ENCODE measurements around the gene MYL12B.

DNA sequence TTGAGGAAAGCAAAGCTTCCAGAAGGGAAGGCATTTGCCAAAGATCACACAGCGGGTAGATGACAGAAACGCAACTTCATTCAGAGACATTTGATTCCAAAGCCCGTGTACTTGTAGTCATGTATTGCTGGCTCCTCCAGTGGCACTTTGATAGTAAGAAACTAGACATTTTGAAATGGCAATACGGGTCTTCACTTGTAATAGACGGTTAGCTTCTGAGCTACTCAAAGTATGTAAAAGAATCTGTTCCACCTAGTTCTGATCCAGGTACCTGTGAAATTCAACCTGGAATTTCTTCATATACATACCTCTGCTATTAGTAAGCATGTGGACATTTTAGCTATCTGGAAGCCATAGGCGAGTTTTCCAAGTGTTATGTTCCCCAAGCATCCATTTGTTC is 40.4 kb upstream of the MYL12B start:
- TF ChIP-seq POLR2A (IDR thresholded peaks at IDR 0.05; ENCODE audit: low read depth, low read length) (no peak), EZH2 (IDR thresholded peaks at IDR 0.05; ENCODE audit: borderline replicate concordance, low read depth, low read length, severe bottlenecking) (no peak), GATA2 (IDR thresholded peaks at IDR 0.05; ENCODE audit: insufficient read depth, insufficient read length, low read depth, low read length) (no peak), POLR2AphosphoS5 (IDR thresholded peaks at IDR 0.05; ENCODE audit: insufficient read depth, low read depth, low read length) (no peak), JUN (IDR thresholded peaks at IDR 0.05; ENCODE audit: borderline replicate concordance, insufficient read depth, insufficient read length, low read depth) (no peak), MAX (IDR thresholded peaks at IDR 0.05; ENCODE audit: insufficient read depth, insufficient read length) (no peak), FOS (IDR thresholded peaks at IDR 0.05; ENCODE audit: borderline replicate concordance, insufficient read depth, low read length) (no peak)
- TF ChIP-seq, protein P1, sequence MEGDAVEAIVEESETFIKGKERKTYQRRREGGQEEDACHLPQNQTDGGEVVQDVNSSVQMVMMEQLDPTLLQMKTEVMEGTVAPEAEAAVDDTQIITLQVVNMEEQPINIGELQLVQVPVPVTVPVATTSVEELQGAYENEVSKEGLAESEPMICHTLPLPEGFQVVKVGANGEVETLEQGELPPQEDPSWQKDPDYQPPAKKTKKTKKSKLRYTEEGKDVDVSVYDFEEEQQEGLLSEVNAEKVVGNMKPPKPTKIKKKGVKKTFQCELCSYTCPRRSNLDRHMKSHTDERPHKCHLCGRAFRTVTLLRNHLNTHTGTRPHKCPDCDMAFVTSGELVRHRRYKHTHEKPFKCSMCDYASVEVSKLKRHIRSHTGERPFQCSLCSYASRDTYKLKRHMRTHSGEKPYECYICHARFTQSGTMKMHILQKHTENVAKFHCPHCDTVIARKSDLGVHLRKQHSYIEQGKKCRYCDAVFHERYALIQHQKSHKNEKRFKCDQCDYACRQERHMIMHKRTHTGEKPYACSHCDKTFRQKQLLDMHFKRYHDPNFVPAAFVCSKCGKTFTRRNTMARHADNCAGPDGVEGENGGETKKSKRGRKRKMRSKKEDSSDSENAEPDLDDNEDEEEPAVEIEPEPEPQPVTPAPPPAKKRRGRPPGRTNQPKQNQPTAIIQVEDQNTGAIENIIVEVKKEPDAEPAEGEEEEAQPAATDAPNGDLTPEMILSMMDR (IDR thresholded peaks at IDR 0.05; ENCODE audit: extremely low read depth in 1 of 2, insufficient read depth in 1 of 2, low read depth in 1 of 2, low read length in 2 of 2), result no peak

Measured in endothelial cell of umbilical vein (primary cell).